LNCaP clone FGC (cell line): ENCODE data around the gene FBXO45.
"Not testable (repeated sequence)": the region's sequence is repeated elsewhere in the genome, so short reads cannot be mapped to it uniquely, and the experiment has no call there.

Source experiments
- DNase-seq: peaks from one replicate; pipeline ENCODE4 v3.0.0-alpha.2; 2011; ENCODE audit warnings: low read depth
- H3K4me3 ChIP-seq: 2 replicates; pipeline ENCODE4 v1.5.1; 2011; ENCODE audit warnings: mild to moderate bottlenecking, low read depth, low read length, control low read depth
- CTCF ChIP-seq: IDR thresholded peaks from 2 replicates; pipeline ENCODE4 v1.5.1; 2012; ENCODE audit warnings: mild to moderate bottlenecking; ENCODE audit not compliant: control insufficient read depth, insufficient read depth; ENCODE audit errors: extremely low read depth

FBXO45 gene

GRCh38 chr3:196634829-196635228 lies 66.4 kb downstream of the FBXO45 start:
- no peak for DNase-seq
- no peak overlapping the region for H3K4me3 ChIP-seq

GRCh38 chr3:196636369-196637349 lies 68.2 kb downstream of the FBXO45 start:
- no peak for DNase-seq
- TF ChIP-seq CTCF: no peak
- H3K4me3 ChIP-seq: no peak overlapping the region

More at GRCh38 chr3:196634829-196635228, 66.4 kb downstream of the FBXO45 start:
- no peak for TF ChIP-seq CTCF

GRCh38 chr3:196637941-196638340 lies 69.5 kb downstream of the FBXO45 start:
- DNase-seq, H3K4me3 ChIP-seq: not testable (repeated sequence)
